ENCODE results near the gene PLEKHA5.

- no peak for TF ChIP-seq CTCF (optimal IDR thresholded peaks at IDR 0.05 in 1 of 3, IDR thresholded peaks at IDR 0.05 in 1 of 3, conservative IDR thresholded peaks at IDR 0.05 in 1 of 3; ENCODE audit: extremely low read depth in 1 of 3, insufficient read depth in 2 of 3, low read length in 3 of 3)
- no peak for TF ChIP-seq EZH2 (IDR thresholded peaks at IDR 0.05; ENCODE audit: low read length)
Observed at GRCh38 chr12:19311165-19311564, 181.6 kb downstream of the PLEKHA5 start.

Data from keratinocyte (primary cell).